Ovary (tissue), 3 donors: ENCODE measurements around the gene MYH11.

Experiments
- EP300 ChIP-seq: sonication (generic); formaldehyde crosslinking; IDR thresholded peaks from one replicate; pipeline ENCODE4 v1.6.1; 2017; ENCODE audit warnings: antibody characterized with exemption
- POLR2A ChIP-seq: fragments of 450-650 bp; IDR thresholded peaks from one replicate; pipeline ENCODE4 v1.6.1; 2017; ENCODE audit warnings: antibody characterized with exemption, mild to moderate bottlenecking, moderate library complexity
- TF ChIP-seq, protein P1 (sequence below), 3 donors: fragments of 450-650 bp in 2 of 3; fragments of 200-600 bp in 1 of 3; IDR thresholded peaks; one replicate each; pipeline versions ENCODE4 v1.5.1 to v1.8.0; 2016 to 2022; ENCODE audit warnings: antibody characterized with exemption in 3 of 3, mild to moderate bottlenecking in 1 of 3
- donor health status: DM: no; HTN: no; CAD: no.

DNA sequence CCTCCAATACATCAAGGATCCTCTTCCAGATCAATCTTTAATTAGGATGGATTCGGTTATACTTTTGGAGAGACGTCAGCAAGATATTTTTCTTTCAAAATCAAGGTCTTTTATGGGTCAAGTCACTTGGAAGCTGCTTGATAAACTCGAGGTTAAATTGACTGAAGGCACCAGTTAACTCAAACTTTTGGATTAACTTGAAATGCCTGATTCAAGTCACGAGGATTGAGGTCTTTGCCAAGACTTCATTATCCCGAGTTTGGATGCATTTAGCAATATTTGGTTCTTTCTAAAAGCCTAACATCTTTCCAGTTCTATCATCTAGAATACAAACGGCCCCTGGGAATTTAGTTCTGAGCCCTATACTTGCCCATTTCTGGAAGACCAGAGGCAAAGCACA is 82.9 kb downstream of the MYH11 start:
- TF ChIP-seq, protein P1, sequence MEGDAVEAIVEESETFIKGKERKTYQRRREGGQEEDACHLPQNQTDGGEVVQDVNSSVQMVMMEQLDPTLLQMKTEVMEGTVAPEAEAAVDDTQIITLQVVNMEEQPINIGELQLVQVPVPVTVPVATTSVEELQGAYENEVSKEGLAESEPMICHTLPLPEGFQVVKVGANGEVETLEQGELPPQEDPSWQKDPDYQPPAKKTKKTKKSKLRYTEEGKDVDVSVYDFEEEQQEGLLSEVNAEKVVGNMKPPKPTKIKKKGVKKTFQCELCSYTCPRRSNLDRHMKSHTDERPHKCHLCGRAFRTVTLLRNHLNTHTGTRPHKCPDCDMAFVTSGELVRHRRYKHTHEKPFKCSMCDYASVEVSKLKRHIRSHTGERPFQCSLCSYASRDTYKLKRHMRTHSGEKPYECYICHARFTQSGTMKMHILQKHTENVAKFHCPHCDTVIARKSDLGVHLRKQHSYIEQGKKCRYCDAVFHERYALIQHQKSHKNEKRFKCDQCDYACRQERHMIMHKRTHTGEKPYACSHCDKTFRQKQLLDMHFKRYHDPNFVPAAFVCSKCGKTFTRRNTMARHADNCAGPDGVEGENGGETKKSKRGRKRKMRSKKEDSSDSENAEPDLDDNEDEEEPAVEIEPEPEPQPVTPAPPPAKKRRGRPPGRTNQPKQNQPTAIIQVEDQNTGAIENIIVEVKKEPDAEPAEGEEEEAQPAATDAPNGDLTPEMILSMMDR (IDR thresholded peaks at IDR 0.05) = no peak
- TF ChIP-seq EP300 = no peak
- TF ChIP-seq POLR2A = no peak
